H1 (cell line): Measurements from ENCODE around the gene CNOT1. TPM values are rescaled to one million over a fixed set of nuclear protein-coding genes. Genes with fewer than 3 reads are reported as not detected.

Source experiments
- CTCF ChIA-PET: fragments of 300-600 bp; sonication (Branson Sonifier 250); formaldehyde crosslinking; loops from one replicate; lab custom pipeline; 2021; ENCODE audit not compliant: partially characterized antibody; lab: Charles Lee
- POLR2A ChIA-PET: fragments of 300-600 bp; sonication (Branson Sonifier 250); formaldehyde crosslinking; loops from one replicate; lab custom pipeline; 2021; ENCODE audit warnings: inconsistent platforms; ENCODE audit not compliant: partially characterized antibody; lab: Charles Lee
- DNase-seq, 2 experiments: peaks; one replicate each; pipeline versions ENCODE4 v3.0.0 to v3.0.0-alpha.2; 2010 to 2022; ENCODE audit warnings: low spot score in 2 of 2, low read depth in 1 of 2, mixed read lengths in 1 of 2
- FAIRE-seq: peaks from 2 replicates; lab custom pipeline; 2011; peaks lifted over from hg19 to GRCh38; lab: Jason Lieb, UNC
- H2AFZ ChIP-seq: 2 replicates; pipeline ENCODE4 v1.8.1; 2012; ENCODE audit warnings: low read length, inconsistent platforms
- H2AK5ac ChIP-seq: 2 replicates; pipeline ENCODE4 v1.6.1; 2013; ENCODE audit warnings: low read depth, low read length
- H2BK120ac ChIP-seq: replicated peaks from 2 replicates; pipeline ENCODE3; 2013; ENCODE audit warnings: low read depth, low read length, inconsistent platforms
- H2BK12ac ChIP-seq: 2 replicates; pipeline ENCODE4 v1.6.1; 2013; ENCODE audit warnings: low read depth, low read length
- H2BK15ac ChIP-seq: 2 replicates; pipeline ENCODE4 v1.6.1; 2013; ENCODE audit warnings: low read length
- H2BK20ac ChIP-seq: 2 replicates; pipeline ENCODE4 v1.6.1; 2013; ENCODE audit warnings: low read length
- H2BK5ac ChIP-seq: 2 replicates; pipeline ENCODE4 v1.6.1; 2013; ENCODE audit warnings: low read depth, low read length
- H3K14ac ChIP-seq: 2 replicates; pipeline ENCODE4 v1.6.1; 2013; ENCODE audit warnings: inconsistent platforms; ENCODE audit not compliant: insufficient read length
- H3K18ac ChIP-seq: 2 replicates; pipeline ENCODE4 v1.6.1; 2013; ENCODE audit warnings: low read length; ENCODE audit errors: extremely low read depth
- H3K23ac ChIP-seq: 2 replicates; pipeline ENCODE4 v1.6.1; 2013; ENCODE audit warnings: inconsistent platforms; ENCODE audit not compliant: insufficient read length
- H3K23me2 ChIP-seq: 2 replicates; pipeline ENCODE4 v1.6.1; 2013; ENCODE audit warnings: low read depth, low read length
- H3K27ac ChIP-seq: 2 replicates; pipeline ENCODE4 v1.6.1; 2011; ENCODE audit warnings: low read depth, low read length, inconsistent platforms
- H3K27me3 ChIP-seq, 4 experiments: replicated peaks in 1 of 4; 1 replicate in 1 of 4; 2 replicates in 3 of 4; pipeline versions ENCODE4 v1.6.1 to v1.8.1; 2011 to 2013; ENCODE audit warnings: low read length in 3 of 4, mild to moderate bottlenecking in 3 of 4, inconsistent platforms in 2 of 4, mixed read lengths in 2 of 4, moderate library complexity in 1 of 4; ENCODE audit not compliant: control insufficient read depth in 3 of 4, insufficient read depth in 3 of 4; ENCODE audit errors: extremely low read depth in 1 of 4
- H3K36me3 ChIP-seq, 4 experiments: 2 replicates each; pipeline versions ENCODE4 v1.6.1 to v1.8.1; 2011 to 2013; ENCODE audit warnings: mild to moderate bottlenecking in 4 of 4, low read length in 3 of 4, moderate library complexity in 2 of 4, control low read depth in 1 of 4, inconsistent platforms in 1 of 4; ENCODE audit not compliant: insufficient read depth in 4 of 4, control insufficient read depth in 2 of 4
- H3K4ac ChIP-seq: replicated peaks from 2 replicates; pipeline ENCODE3; 2013; ENCODE audit warnings: low read length, low read depth, mixed read lengths, inconsistent platforms; ENCODE audit not compliant: insufficient read length
- H3K4me1 ChIP-seq, 4 experiments: replicated peaks in 1 of 4; 1 replicate in 1 of 4; 2 replicates in 3 of 4; pipeline versions ENCODE4 v1.6.1 to v1.8.1; 2011 to 2013; ENCODE audit warnings: low read length in 3 of 4, inconsistent platforms in 2 of 4, mixed read lengths in 1 of 4; ENCODE audit not compliant: insufficient read depth in 4 of 4, control insufficient read depth in 3 of 4
- H3K4me2 ChIP-seq, 2 experiments: 2 replicates each; pipeline versions ENCODE4 v1.6.1 to v1.8.1; 2011 to 2013; ENCODE audit warnings: low read depth in 2 of 2, low read length in 2 of 2, control low read depth in 1 of 2, inconsistent platforms in 1 of 2, mild to moderate bottlenecking in 1 of 2; ENCODE audit not compliant: insufficient read depth in 1 of 2
- H3K4me3 ChIP-seq, 4 experiments: fragments of 200-600, 300-600 bp in 1 of 4; sonication (generic), shearing (Covaris generic), sonication (Bioruptor Twin) in 1 of 4; 2 replicates each; pipeline versions ENCODE4 v1.5.1 to v1.8.1; 2011 to 2016; ENCODE audit warnings: low read length in 4 of 4, low read depth in 3 of 4, control low read depth in 2 of 4, inconsistent platforms in 2 of 4, mild to moderate bottlenecking in 2 of 4, mixed read lengths in 1 of 4, moderate library complexity in 1 of 4; ENCODE audit not compliant: insufficient read depth in 2 of 4; ENCODE audit errors: extremely low read depth in 1 of 4
- H3K56ac ChIP-seq: replicated peaks from 2 replicates; pipeline ENCODE3; 2013; ENCODE audit warnings: low read depth, mild to moderate bottlenecking, mixed read lengths, low read length, inconsistent platforms; ENCODE audit not compliant: insufficient read length
- H3K79me1 ChIP-seq: 2 replicates; pipeline ENCODE4 v1.6.1; 2013; ENCODE audit warnings: low read depth, low read length, control low read depth
- H3K79me2 ChIP-seq, 2 experiments: 2 replicates each; pipeline versions ENCODE4 v1.6.1 to v1.8.1; 2012 to 2013; ENCODE audit warnings: low read length in 2 of 2, mild to moderate bottlenecking in 2 of 2, inconsistent platforms in 1 of 2; ENCODE audit not compliant: insufficient read depth in 2 of 2, control insufficient read depth in 1 of 2
- H3K9ac ChIP-seq, 4 experiments: replicated peaks in 1 of 4; 1 replicate in 1 of 4; 2 replicates in 3 of 4; pipeline versions ENCODE4 v1.6.1 to v1.8.1; 2011 to 2013; ENCODE audit warnings: low read depth in 3 of 4, low read length in 3 of 4, control low read depth in 2 of 4, mild to moderate bottlenecking in 2 of 4, moderate library complexity in 2 of 4, inconsistent platforms in 1 of 4; ENCODE audit errors: extremely low read depth in 1 of 4
- H3K9me3 ChIP-seq, 2 experiments: 2 replicates each; pipeline versions ENCODE4 v1.6.1 to v1.8.1; 2012 to 2013; ENCODE audit warnings: mild to moderate bottlenecking in 2 of 2, moderate library complexity in 2 of 2, control low read depth in 1 of 2, inconsistent platforms in 1 of 2, low read depth in 1 of 2, low read length in 1 of 2, mixed read lengths in 1 of 2; ENCODE audit not compliant: insufficient read depth in 2 of 2
- H4K20me1 ChIP-seq, 2 experiments: replicated peaks in 1 of 2; 2 replicates each; pipeline versions ENCODE3 to v1.8.1; 2011 to 2013; ENCODE audit warnings: inconsistent platforms in 2 of 2, low read length in 2 of 2, mild to moderate bottlenecking in 1 of 2; ENCODE audit not compliant: insufficient read depth in 2 of 2, control insufficient read depth in 1 of 2
- H4K5ac ChIP-seq: 2 replicates; pipeline ENCODE4 v1.6.1; 2013; ENCODE audit warnings: low read length, low read depth, mixed read lengths, inconsistent platforms; ENCODE audit not compliant: insufficient read length
- H4K8ac ChIP-seq: 2 replicates; pipeline ENCODE4 v1.8.0; 2013; ENCODE audit warnings: mild to moderate bottlenecking, moderate library complexity, low read length, inconsistent platforms; ENCODE audit not compliant: insufficient read depth; ENCODE audit errors: extremely low read depth
- H4K91ac ChIP-seq: replicated peaks from 2 replicates; pipeline ENCODE3; 2013; ENCODE audit warnings: low read length, mixed read lengths, inconsistent platforms; ENCODE audit not compliant: insufficient read length
- CBX5 ChIP-seq: fragments of 300-800, 300-1000 bp; sonication (generic); IDR thresholded peaks from 2 replicates; pipeline ENCODE4 v1.7.1; 2016; ENCODE audit warnings: antibody characterized with exemption, low read length, low read depth
- CBX8 ChIP-seq: fragments of 300-800, 300-1000 bp; sonication (generic); IDR thresholded peaks from 2 replicates; pipeline ENCODE4 v1.7.1; 2016; ENCODE audit warnings: low read depth, low read length, borderline replicate concordance
- CHD1 ChIP-seq: IDR thresholded peaks from 2 replicates; pipeline ENCODE4 v1.6.1; 2012; ENCODE audit warnings: low read depth, low read length, improper control_type of control experiment
- HDAC6 ChIP-seq: IDR thresholded peaks from one replicate; pipeline ENCODE4 v1.7.1; 2012; ENCODE audit warnings: low read depth, mild to moderate bottlenecking, inconsistent platforms, low read length, moderate library complexity
- NRF1 ChIP-seq: IDR thresholded peaks from 2 replicates; pipeline ENCODE4 v1.6.1; 2011; ENCODE audit warnings: mild to moderate bottlenecking, low read depth, low read length, improper control_type of control experiment
- PHF8 ChIP-seq: fragments of 200-600 bp; sonication (generic); conservative IDR thresholded peaks from 2 replicates; pipeline ENCODE4 v1.7.1; 2012; ENCODE audit warnings: low read depth, mild to moderate bottlenecking, inconsistent platforms, low read length, moderate library complexity
- USF2 ChIP-seq: IDR thresholded peaks from 2 replicates; pipeline ENCODE4 v1.6.1; 2011; ENCODE audit warnings: low read length, improper control_type of control experiment
- ZNF274 ChIP-seq: IDR thresholded peaks from 2 replicates; pipeline ENCODE4 v1.7.0; 2012; ENCODE audit warnings: low read length, borderline replicate concordance; ENCODE audit errors: extremely low read depth
- WGBS, 2 experiments: shearing (Covaris generic) in 1 of 2; methylation state at CpG; one replicate each; pipeline versions ENCODE4 v1.1.6 to v1.1.7; 2013 to 2015; ENCODE audit warnings: low lambda C conversion rate in 2 of 2, mixed read lengths in 2 of 2, inconsistent platforms in 1 of 2, low coverage in 1 of 2, missing lambda C conversion rate in 1 of 2; ENCODE audit not compliant: insufficient replicate concordance in 2 of 2, insufficient coverage in 1 of 2, insufficient read length in 1 of 2; ENCODE audit errors: extremely low coverage in 1 of 2, missing lambda C conversion rate in 1 of 2; 5-methylcytosine and 5-hydroxymethylcytosine counted together
- polyA plus RNA-seq, 7 experiments: library from polyadenylated mRNA; depleted of rRNA in 3 of 7; stranded (reverse) in 5 of 7; unstranded in 2 of 7; fragments of >200 nt in 5 of 7; fragments of 200-250 nt in 2 of 7; gene quantifications; 1 replicate in 5 of 7; 2 replicates in 1 of 7; 4 replicates in 1 of 7; pipeline versions ENCODE4 v1.2.1 to v1.2.3, GENCODE V29; 2011 to 2013; ENCODE audit warnings: missing spikeins in 2 of 7, mixed read lengths in 2 of 7
- total RNA-seq: library from RNA; stranded (reverse); fragmentation: NEBNext Ultra II Directional; extraction: Animal tissue kit (Norgen Biotek cat#: 25700); gene quantifications from 2 replicates; pipeline ENCODE4 v1.2.1, GENCODE V29; 2021

Gene CNOT1
- total and polyA plus RNA-seq, 2 of the 8 experiments (the other 6 are each of a cell fraction or from before 2014, with no cell fraction given) = 306 to 319 TPM

GRCh38 chr16:58536278-58536677, 93.3 kb downstream of the CNOT1 start:
- no peak overlapping the region for H3K4me3 ChIP-seq
- no peaks in the 10 kb centered on the region for H3K27me3 ChIP-seq
- H3K27ac ChIP-seq = no peak overlapping the region
- H3K23me2 ChIP-seq = no peaks in the 10 kb centered on the region
- FAIRE-seq (no peak), DNase-seq (no peak)
- no peak overlapping the region for H2BK20ac ChIP-seq
- H3K9me3 ChIP-seq = no peaks in the 10 kb centered on the region
- no peak overlapping the region for H3K56ac ChIP-seq
- H2AK5ac ChIP-seq = no peak overlapping the region
- H2BK12ac ChIP-seq = no peak overlapping the region
- no peak overlapping the region for H3K4ac ChIP-seq
- H3K4me2 ChIP-seq = no peak overlapping the region
- H4K91ac ChIP-seq = no peak overlapping the region
- no peaks in the 10 kb centered on the region; the same call in 1 of the 2 replicates for H3K79me1 ChIP-seq
- no peak overlapping the region for H2BK120ac ChIP-seq
- H4K20me1 ChIP-seq = peaks cover 3 to 8% of the 10 kb centered on the region in 2 experiments
- H3K14ac ChIP-seq = no peak overlapping the region
- H2AFZ ChIP-seq = no peak overlapping the region
- TF ChIP-seq ZNF274 (no peak), CHD1 (no peak), NRF1 (no peak), PHF8 (no peak), USF2 (no peak), HDAC6 (no peak), CBX5 (no peak), CBX8 (no peak)
- WGBS, 2 experiments = 88% methylated on average over 5 of the region's 5 CpGs; no CpG with 5 or more reads in 1 of the 2 experiments
- peaks cover 60 to 94% (median 85%) of the 10 kb centered on the region in 4 experiments for H3K36me3 ChIP-seq
- H2BK15ac ChIP-seq = no peak overlapping the region
- H2BK5ac ChIP-seq = no peak overlapping the region
- no peak overlapping the region for H3K23ac ChIP-seq
- POLR2A ChIA-PET = interaction anchor here (0.8 kb wide), 1 partner anchor 52 kb away, joined by 3 read pairs; no protein-coding TSS in a partner anchor
- H3K18ac ChIP-seq = no peak overlapping the region
- CTCF ChIA-PET = interaction anchor here (1.1 to 1.4 kb wide), 3 partner anchors 10 to 27 kb away, joined by 3 to 4 read pairs (median 3); no protein-coding TSS in a partner anchor
- no peak overlapping the region for H4K5ac ChIP-seq
- H4K8ac ChIP-seq = no peak overlapping the region
- no peaks in the 10 kb centered on the region for H3K4me1 ChIP-seq
- no peak overlapping the region for H3K9ac ChIP-seq
- H3K79me2 ChIP-seq = no peaks in the 10 kb centered on the region
